Fibroblast of lung (primary cell): Measurements from ENCODE around the gene POLR2M.

Experiments used
- CTCF ChIP-seq, 2 donors: IDR thresholded peaks in 1 of 2; conservative IDR thresholded peaks in 1 of 2; 1 replicate in 1 of 2; 2 replicates in 1 of 2; pipeline ENCODE4 v1.5.1; 2011 to 2012; ENCODE audit warnings: low read length in 2 of 2, control low read depth in 1 of 2, inconsistent platforms in 1 of 2, low read depth in 1 of 2, mild to moderate bottlenecking in 1 of 2
- EZH2 ChIP-seq: IDR thresholded peaks from 2 replicates; pipeline ENCODE4 v1.5.1; 2012; ENCODE audit warnings: low read length, control low read depth, mild to moderate bottlenecking; ENCODE audit errors: missing control alignments

- TF ChIP-seq CTCF (conservative IDR thresholded peaks at IDR 0.05 in 1 of 2, IDR thresholded peaks at IDR 0.05 in 1 of 2; ENCODE audit: low read depth in 1 of 2, low read length in 2 of 2) (no peak), EZH2 (no peak)
Measured at GRCh38 chr15:57752840-57753239, 46.3 kb downstream of the POLR2M start.
